HG02623 (cell line): ENCODE measurements around the gene VSIG4.
"Not testable (repeated sequence)": the region's sequence is repeated elsewhere in the genome, so short reads cannot be mapped to it uniquely, and the experiment has no call there.

Experiments
- ATAC-seq: cut with Tn5 transposase; IDR thresholded peaks from one replicate; pipeline ENCODE4 v1.9.1; 2021; ENCODE audit warnings: moderate library complexity; ENCODE audit not compliant: unreplicated experiment

The VSIG4 gene

GRCh38 chrX:65985922-65986588, 53.8 kb downstream of the VSIG4 start:
- peak; percentile 60 for ATAC-seq

- ATAC-seq, result no peak
These were observed 54.7 kb downstream of the VSIG4 start for GRCh38 chrX:65985211-65985610.

GRCh38 chrX:65977161-65977560, 62.7 kb downstream of the VSIG4 start:
- ATAC-seq, result not testable (repeated sequence)

- ATAC-seq, result no peak
These were observed 63.7 kb downstream of the VSIG4 start for GRCh38 chrX:65976161-65976560.

- not testable (repeated sequence) for ATAC-seq
These were observed 64.6 kb downstream of the VSIG4 start for GRCh38 chrX:65975161-65975751.
